Fibroblast of skin of abdomen (primary cell): ENCODE measurements around the gene CEP72.
"Not testable (repeated sequence)": the region's sequence is repeated elsewhere in the genome, so short reads cannot be mapped to it uniquely, and the experiment has no call there.

ENCODE experiments used
- DNase-seq: peaks from one replicate; pipeline ENCODE4 v3.0.0-alpha.2; 2013

CEP72 gene

DNA sequence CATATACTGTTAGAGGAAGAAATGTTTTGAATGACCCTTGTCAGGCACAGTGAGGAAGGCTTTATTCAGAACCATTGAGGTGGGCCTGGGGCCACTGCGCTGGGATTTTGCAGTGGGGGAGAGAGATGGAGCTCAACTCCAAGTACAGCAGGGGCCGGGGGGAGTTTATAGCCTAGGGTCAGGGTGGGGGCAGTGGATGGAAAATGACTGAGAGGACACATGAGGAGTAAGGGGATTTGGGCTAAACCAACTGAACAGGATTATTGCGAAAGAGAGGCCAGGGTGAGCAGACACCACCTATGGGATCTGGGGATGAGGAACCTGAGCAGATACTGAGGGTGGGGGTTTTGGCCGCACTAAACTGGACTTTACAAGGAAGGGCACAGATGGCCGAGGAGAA lies 6.3 kb downstream of the CEP72 start:
- no peak for DNase-seq

- DNase-seq = no peak
Observed at GRCh38 chr5:619444-619843, 7.3 kb downstream of the CEP72 start.

- no peak for DNase-seq
Observed at GRCh38 chr5:620152-620551, 8.0 kb downstream of the CEP72 start.

GRCh38 chr5:620586-621180 lies 8.5 kb downstream of the CEP72 start:
- DNase-seq = no peak

DNA sequence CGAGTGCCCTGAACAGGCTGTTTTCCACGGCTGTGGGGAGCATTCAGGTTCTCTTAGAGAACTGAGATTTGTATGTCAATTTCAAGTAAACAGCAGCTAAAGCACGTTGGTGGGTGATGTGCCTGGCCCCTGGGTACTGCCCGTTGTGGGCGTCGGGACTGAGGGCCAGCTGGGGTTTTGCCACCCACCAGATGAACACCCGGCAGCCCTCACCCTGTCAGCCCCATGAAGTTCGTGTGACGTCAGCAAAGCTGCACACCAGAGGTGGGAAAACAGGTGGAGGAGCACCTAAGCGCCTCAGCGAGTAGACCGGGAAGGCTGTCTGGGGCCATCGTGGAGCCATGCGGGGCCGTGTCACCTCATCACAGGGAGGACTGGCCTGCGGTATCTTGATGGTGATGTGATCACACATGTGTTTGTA lies 9.2 kb downstream of the CEP72 start:
- no peak for DNase-seq

DNA sequence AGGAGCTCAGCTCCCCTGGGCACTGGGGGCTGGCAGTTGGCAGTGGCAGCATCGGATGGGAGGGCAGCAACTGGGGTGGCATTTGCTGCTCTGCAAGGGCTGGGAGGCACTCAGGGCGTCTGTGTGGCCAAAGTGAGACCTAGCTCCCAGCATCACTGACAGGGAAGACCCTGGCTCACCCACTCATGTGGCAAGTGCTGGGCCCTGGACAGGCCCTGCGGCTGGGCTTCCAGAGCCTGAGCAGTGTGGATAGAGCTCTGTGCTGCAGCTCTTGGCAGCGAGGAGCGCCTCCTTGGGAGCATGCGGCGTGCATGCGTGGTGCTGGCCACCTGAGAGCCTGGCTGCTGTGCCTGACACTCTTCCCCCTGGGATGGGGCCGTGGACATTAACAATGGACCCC lies 10.2 kb downstream of the CEP72 start:
- DNase-seq = no peak

DNA sequence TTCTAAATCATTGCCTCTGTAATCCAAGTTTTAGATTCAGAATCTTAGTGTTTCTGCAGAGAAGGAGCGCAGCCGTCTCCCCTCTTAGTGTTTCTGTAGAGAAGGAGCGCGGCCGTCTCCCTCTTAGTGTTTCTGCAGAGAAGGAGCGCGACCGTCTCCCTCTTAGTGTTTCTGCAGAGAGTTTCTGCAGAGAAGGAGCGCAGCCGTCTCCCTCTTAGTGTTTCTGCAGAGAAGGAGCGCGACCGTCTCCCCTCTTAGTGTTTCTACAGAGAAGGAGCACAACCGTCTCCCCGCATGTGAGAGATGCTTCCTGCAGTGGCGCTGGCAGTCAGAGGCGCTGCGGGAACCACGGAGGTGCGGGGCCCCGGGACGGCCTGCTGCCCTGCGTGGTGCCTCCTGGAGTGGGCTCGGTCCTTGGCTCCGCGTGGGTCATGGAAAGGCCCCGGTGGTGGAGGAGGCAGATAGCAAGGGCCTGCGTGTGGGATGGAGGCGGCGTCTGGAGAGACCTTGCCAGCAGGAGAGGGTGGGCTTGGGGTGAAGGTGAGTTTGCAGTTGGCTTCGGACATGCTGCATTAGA lies 10.9 kb downstream of the CEP72 start:
- no peak for DNase-seq

DNA sequence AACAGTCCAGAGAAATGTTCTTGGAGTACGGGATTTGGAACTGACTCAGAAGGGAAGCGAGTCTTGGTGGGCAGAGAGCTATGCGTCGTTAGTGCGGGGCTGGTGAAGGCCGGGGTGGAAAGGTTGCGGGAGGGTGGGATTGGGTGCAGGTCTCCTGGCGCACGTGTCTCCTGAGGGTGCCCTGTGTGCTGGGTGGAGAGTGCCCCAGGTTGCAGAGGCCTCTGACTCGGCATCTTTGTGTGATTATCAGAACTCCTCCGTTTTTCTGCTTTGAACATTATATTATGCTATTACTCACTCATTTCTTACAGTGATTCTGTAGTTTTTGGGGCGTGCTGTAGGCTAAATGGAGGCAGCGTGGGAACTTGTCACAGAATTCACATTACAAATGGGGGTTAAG lies 11.4 kb downstream of the CEP72 start:
- no peak for DNase-seq

GRCh38 chr5:624118-624950 lies 12.2 kb downstream of the CEP72 start:
- DNase-seq = no peak

GRCh38 chr5:624951-625230 lies 12.8 kb downstream of the CEP72 start:
- DNase-seq = no peak

DNA sequence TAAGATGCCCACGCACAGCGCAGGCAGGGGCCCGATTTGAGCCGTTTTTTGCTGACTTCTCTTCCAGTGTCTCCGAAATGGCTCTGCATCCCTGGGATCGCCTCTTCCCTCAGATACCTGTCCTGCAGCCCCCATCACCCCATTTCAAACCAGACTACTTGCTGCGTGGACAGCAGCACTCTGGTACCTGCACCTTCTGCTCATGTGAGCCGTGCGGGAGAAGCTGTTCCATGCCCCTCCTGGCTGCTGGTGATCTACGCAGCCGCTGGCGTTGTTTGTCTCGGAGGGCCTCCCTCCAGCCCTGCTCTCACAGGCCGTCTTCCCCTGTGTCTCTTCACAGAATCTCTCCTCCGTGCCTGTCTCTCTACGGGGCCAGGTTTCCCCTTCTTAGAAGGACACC lies 13.4 kb downstream of the CEP72 start:
- DNase-seq = no peak

DNA sequence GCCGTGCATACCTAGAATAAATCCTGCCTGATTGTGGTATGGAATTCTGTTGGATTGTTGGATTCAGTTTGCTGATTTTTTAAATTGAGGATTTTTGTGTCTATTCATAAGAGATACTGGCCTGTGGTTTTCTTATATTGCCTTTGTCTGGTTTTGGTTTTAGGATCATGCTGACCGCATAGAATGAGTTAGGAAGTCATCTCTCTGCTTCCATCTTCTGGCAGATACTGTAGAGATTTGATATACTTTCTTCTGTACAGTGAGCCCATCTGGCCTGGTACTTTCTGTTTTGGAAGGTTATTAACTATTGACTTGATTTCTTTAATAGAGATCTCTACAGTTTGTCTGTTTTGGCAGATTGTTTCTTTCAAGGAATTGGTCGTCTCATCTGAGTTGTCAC lies 14.7 kb downstream of the CEP72 start:
- no peak for DNase-seq

DNA sequence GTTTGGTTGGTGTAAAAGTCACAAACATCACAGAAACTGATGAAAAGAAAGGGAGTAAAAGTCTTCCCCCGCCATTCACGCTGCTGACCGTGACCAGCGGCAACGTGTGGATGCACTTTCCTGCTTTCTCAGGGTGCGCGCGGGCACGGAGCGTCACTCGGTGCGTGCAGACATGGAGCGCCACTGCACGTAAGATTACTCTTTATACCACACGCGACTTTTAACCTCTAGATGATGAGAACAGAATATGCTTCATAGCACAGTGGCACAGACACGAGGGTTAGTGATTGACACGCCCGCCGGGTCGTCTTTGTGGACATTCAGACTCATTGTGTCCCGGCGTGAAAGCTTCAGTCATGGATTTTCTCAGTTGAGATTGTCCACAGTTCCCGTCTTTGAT lies 15.7 kb downstream of the CEP72 start:
- DNase-seq = no peak

GRCh38 chr5:628351-629205 lies 16.4 kb downstream of the CEP72 start:
- DNase-seq = not testable (repeated sequence)

DNA sequence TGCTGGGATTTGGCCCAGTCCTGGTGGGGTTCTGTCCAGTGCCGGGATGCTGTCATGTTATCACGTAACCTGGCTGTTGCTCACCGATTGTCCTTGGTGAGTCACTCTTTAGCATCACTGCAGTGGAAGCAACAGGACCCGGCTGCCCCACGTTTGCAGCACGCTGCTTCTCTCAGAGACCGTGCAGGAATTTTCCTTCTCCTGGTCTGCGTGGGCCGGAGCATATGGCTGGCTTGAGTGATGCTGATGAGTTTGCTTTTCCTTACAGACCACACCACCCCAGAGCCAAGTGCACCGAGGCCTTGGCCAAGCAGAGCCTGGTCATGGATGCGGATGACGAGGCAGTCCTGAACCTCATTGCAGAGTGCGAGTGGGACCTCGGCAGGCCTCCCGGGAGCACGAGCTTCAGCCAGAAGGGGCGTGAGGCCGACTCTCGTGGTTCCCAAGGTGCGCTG lies 21.4 kb downstream of the CEP72 start:
- DNase-seq = peak; percentile 21

DNA sequence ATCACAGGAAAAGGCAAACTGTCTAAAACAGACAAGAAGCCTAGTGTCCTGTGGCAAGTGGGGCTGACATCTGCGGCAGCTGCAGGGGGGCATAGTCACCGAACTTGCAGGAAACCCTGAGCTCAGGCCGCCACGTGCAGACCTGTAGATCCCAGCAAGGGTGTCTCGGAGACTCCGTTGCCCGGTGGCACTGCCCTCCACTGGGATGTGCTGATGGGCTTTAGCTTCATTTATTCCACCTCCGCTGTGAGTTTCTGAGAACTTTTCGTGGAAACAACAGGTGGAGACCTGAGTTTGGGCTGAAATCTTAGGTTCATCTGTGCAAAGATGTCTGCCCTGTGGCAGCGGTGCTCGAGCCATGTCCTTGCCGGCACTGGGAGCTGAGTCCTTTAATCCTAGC lies 22.1 kb downstream of the CEP72 start:
- no peak for DNase-seq

GRCh38 chr5:635306-636055 lies 23.3 kb downstream of the CEP72 start:
- DNase-seq = no peak

DNA sequence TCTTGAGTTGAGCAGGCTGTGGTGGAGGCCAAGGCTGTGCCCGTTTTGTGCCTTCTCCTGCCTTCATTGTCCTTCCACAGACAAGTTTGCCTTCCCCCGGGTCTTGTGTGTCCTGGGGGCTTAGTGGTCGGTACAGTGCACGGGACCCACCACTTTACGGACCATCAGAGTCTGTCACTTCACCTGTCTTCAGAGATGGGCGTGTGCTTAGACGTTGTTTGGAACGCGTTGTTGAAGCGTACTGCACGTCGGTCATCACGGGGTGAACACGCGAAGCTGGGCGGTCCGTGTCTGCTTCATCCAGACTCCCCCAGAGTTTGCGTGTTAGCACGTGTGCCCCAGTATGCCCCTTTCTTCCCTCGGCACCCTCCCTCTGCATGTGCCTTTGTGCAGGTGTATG lies 24.8 kb downstream of the CEP72 start:
- no peak for DNase-seq

GRCh38 chr5:637581-638450 lies 25.7 kb downstream of the CEP72 start:
- DNase-seq = no peak

- no peak for DNase-seq
Observed at GRCh38 chr5:638501-639252, 26.5 kb downstream of the CEP72 start.

- no peak for DNase-seq
Observed at GRCh38 chr5:639253-639530, 27.1 kb downstream of the CEP72 start.
